Endothelial cell of umbilical vein (primary cell): Measurements from ENCODE around the gene MYOG. TPM values are rescaled to one million over a fixed set of nuclear protein-coding genes. Genes with fewer than 3 reads are reported as not detected.

Source experiments
- BruUV-seq: library from RNA; stranded (reverse); fragments of 400-500 nt; replicated peaks from 2 replicates; lab custom pipeline; 2021; lab: Mats Ljungman, UMichigan
- CTCF ChIA-PET: fragments of 300-600, 350-600 bp; sonication (Branson Sonifier 250); formaldehyde crosslinking; loops from one replicate; lab custom pipeline; 2021; ENCODE audit warnings: antibody characterized with exemption, inconsistent platforms; lab: Charles Lee
- POLR2A ChIA-PET: fragments of 300-600, 350-600 bp; sonication (Branson Sonifier 250); formaldehyde crosslinking; loops from one replicate; lab custom pipeline; 2021; ENCODE audit warnings: antibody characterized with exemption, inconsistent platforms; lab: Charles Lee
- DNase-seq: peaks from one replicate; pipeline ENCODE4 v3.0.0-alpha.2; 2011; ENCODE audit warnings: low read depth, low spot score
- FAIRE-seq: peaks from 2 replicates; lab custom pipeline; 2011; peaks lifted over from hg19 to GRCh38; lab: Jason Lieb, UNC
- H2AFZ ChIP-seq: 2 replicates; pipeline ENCODE4 v1.6.0; 2012; ENCODE audit warnings: low read depth, low read length, control low read depth, inconsistent platforms
- H3K27ac ChIP-seq: 2 replicates; pipeline ENCODE4 v1.5.1; 2011; ENCODE audit warnings: low read depth, mild to moderate bottlenecking, control low read depth, low read length, moderate library complexity; ENCODE audit not compliant: insufficient read depth
- H3K27me3 ChIP-seq, 2 experiments: 2 replicates each; pipeline versions ENCODE4 v1.6.0 to v1.6.1; 2011; ENCODE audit warnings: low read length in 2 of 2, mixed read lengths in 1 of 2; ENCODE audit not compliant: control insufficient read depth in 2 of 2, insufficient read depth in 2 of 2
- H3K36me3 ChIP-seq, 2 experiments: 2 replicates in 1 of 2; 3 replicates in 1 of 2; pipeline ENCODE4 v1.5.1; 2011; ENCODE audit warnings: low read length in 2 of 2, mild to moderate bottlenecking in 1 of 2, moderate library complexity in 1 of 2; ENCODE audit not compliant: control insufficient read depth in 2 of 2, insufficient read depth in 2 of 2; ENCODE audit errors: extremely low read depth in 1 of 2
- H3K4me1 ChIP-seq: 3 replicates; pipeline ENCODE4 v1.5.1; 2011; ENCODE audit warnings: mild to moderate bottlenecking, low read length; ENCODE audit not compliant: control insufficient read depth, insufficient read depth; ENCODE audit errors: extremely low read depth
- H3K4me2 ChIP-seq: 2 replicates; pipeline ENCODE4 v1.6.1; 2011; ENCODE audit warnings: low read length, control low read depth, mixed read lengths; ENCODE audit not compliant: insufficient read depth
- H3K4me3 ChIP-seq, 3 experiments: fragments of 200-600 bp in 1 of 3; sonication (generic), shearing (Covaris generic) in 1 of 3; replicated peaks in 1 of 3; 2 replicates each; pipeline ENCODE4 v1.5.1; 2011 to 2016; ENCODE audit warnings: control low read depth in 3 of 3, low read length in 3 of 3, mild to moderate bottlenecking in 2 of 3, inconsistent platforms in 1 of 3, low read depth in 1 of 3, moderate library complexity in 1 of 3; ENCODE audit not compliant: insufficient read depth in 1 of 3
- H3K79me2 ChIP-seq: 2 replicates; pipeline ENCODE4 v1.6.0; 2012; ENCODE audit warnings: low read length, inconsistent platforms; ENCODE audit not compliant: control insufficient read depth, insufficient read depth
- H3K9ac ChIP-seq: replicated peaks from 2 replicates; pipeline ENCODE3; 2011; ENCODE audit warnings: low read length, control low read depth; ENCODE audit not compliant: insufficient read depth; ENCODE audit errors: extremely low read depth
- H3K9me1 ChIP-seq: replicated peaks from 3 replicates; pipeline ENCODE4 v1.6.0; 2011; ENCODE audit warnings: mild to moderate bottlenecking, low read length; ENCODE audit not compliant: control insufficient read depth, insufficient read depth; ENCODE audit errors: extremely low read depth
- H3K9me3 ChIP-seq: replicated peaks from 2 replicates; pipeline ENCODE4 v1.5.1; 2012; ENCODE audit warnings: low read length, inconsistent platforms; ENCODE audit not compliant: control insufficient read depth, insufficient read depth
- H4K20me1 ChIP-seq: replicated peaks from 2 replicates; pipeline ENCODE3; 2011; ENCODE audit warnings: mild to moderate bottlenecking, low read length; ENCODE audit not compliant: control insufficient read depth, insufficient read depth; ENCODE audit errors: extremely low read depth
- CTCF ChIP-seq, 2 donors: IDR thresholded peaks; 1 replicate in 1 of 2; 2 replicates in 1 of 2; pipeline ENCODE4 v1.5.1; 2011; ENCODE audit warnings: low read length in 2 of 2, mild to moderate bottlenecking in 2 of 2, moderate library complexity in 2 of 2, control low read depth in 1 of 2, inconsistent platforms in 1 of 2, low read depth in 1 of 2; ENCODE audit not compliant: insufficient read depth in 1 of 2; ENCODE audit errors: extremely low read depth in 1 of 2
- EZH2 ChIP-seq: IDR thresholded peaks from 2 replicates; pipeline ENCODE4 v1.6.1; 2012; ENCODE audit warnings: borderline replicate concordance, low read depth, mild to moderate bottlenecking, moderate library complexity, low read length, inconsistent platforms; ENCODE audit not compliant: severe bottlenecking
- FOS ChIP-seq: IDR thresholded peaks from 2 replicates; pipeline ENCODE4 v1.6.1; 2011; ENCODE audit warnings: mild to moderate bottlenecking, low read length, moderate library complexity, borderline replicate concordance; ENCODE audit not compliant: insufficient read depth
- GATA2 ChIP-seq: IDR thresholded peaks from 2 replicates; pipeline ENCODE4 v1.7.0; 2011; ENCODE audit warnings: low read depth, mild to moderate bottlenecking, moderate library complexity, mixed read lengths, low read length; ENCODE audit not compliant: insufficient read length, insufficient read depth
- JUN ChIP-seq: IDR thresholded peaks from 2 replicates; pipeline ENCODE4 v1.6.1; 2011; ENCODE audit warnings: borderline replicate concordance, low read depth; ENCODE audit not compliant: insufficient read length, insufficient read depth
- MAX ChIP-seq: IDR thresholded peaks from 2 replicates; pipeline ENCODE4 v1.6.1; 2011; ENCODE audit not compliant: insufficient read depth, insufficient read length
- MYC ChIP-seq: IDR thresholded peaks from one replicate; pipeline ENCODE4 v1.6.1; 2011; ENCODE audit warnings: mild to moderate bottlenecking, low read depth, low read length
- POLR2A ChIP-seq: IDR thresholded peaks from 2 replicates; pipeline ENCODE4 v1.6.1; 2012; ENCODE audit warnings: low read depth, mild to moderate bottlenecking, control low read depth, low read length
- POLR2AphosphoS5 ChIP-seq: IDR thresholded peaks from 2 replicates; pipeline ENCODE4 v1.6.1; 2012; ENCODE audit warnings: low read depth, mild to moderate bottlenecking, control low read depth, low read length, moderate library complexity; ENCODE audit not compliant: insufficient read depth
- dilution Hi-C: fragments of 300-500 bp; cut with MboI; formaldehyde crosslinking; loops from one replicate; pipeline ENCODE4 v1.15.0; 2019; ENCODE audit warnings: low sequenced_read_pairs; ENCODE audit not compliant: extremely low pct_ligation_motif_present
- intact Hi-C: fragments of 100-400 bp; cut with micrococcal nuclease; formaldehyde crosslinking; loops from one replicate; pipeline ENCODE4 v1.10.0; 2022
- polyA plus RNA-seq, 4 experiments: library from polyadenylated mRNA; depleted of rRNA in 3 of 4; stranded (reverse) in 3 of 4; unstranded in 1 of 4; fragments of >200 nt; gene quantifications; 2 replicates each; pipeline versions ENCODE4 v1.2.1 to v1.2.3, GENCODE V29; 2011 to 2012; ENCODE audit warnings: missing spikeins in 1 of 4
- total RNA-seq: library from RNA; stranded (reverse); gene quantifications from 2 replicates; pipeline ENCODE4 v1.2.3, GENCODE V29; 2021

The MYOG gene
- total and polyA plus RNA-seq, 2 donors (not counting 3 experiments of a cell fraction or from before 2014, with no cell fraction given): not detected

GRCh38 chr1:203043830-203044545 is 41.8 kb downstream of the MYOG start:
- Histone ChIP-seq H3K9me1 (no peaks in the 10 kb centered on the region), H4K20me1 (no peaks in the 10 kb centered on the region), H3K27ac (no peak overlapping the region), H3K27me3 (peaks cover 0 to 2% of the 10 kb centered on the region in 2 experiments), H3K4me3 (no peak overlapping the region), H3K4me2 (no peak overlapping the region), H3K4me1 (no peaks in the 10 kb centered on the region), H3K9ac (no peak overlapping the region), H2AFZ (no peak overlapping the region), H3K36me3 (no peaks in the 10 kb centered on the region), H3K79me2 (no peaks in the 10 kb centered on the region), H3K9me3 (no peaks in the 10 kb centered on the region)
- intact Hi-C loops (no loop called here), dilution Hi-C loops (no loop called here)
- DNase-seq: no peak
- FAIRE-seq: no peak
- BruUV-seq: no TSS peak
- POLR2A ChIA-PET: no interaction called here
- no peak for TF ChIP-seq POLR2AphosphoS5
- TF ChIP-seq JUN: no peak
- no peak for TF ChIP-seq MYC
- no peak for TF ChIP-seq EZH2
- TF ChIP-seq POLR2A: no peak
- no peak for TF ChIP-seq GATA2
- no peak for TF ChIP-seq CTCF (IDR thresholded peaks at IDR 0.05; ENCODE audit: extremely low read depth in 1 of 2, insufficient read depth in 1 of 2, low read depth in 1 of 2, low read length in 2 of 2)
- TF ChIP-seq FOS: no peak
- no peak for TF ChIP-seq MAX
- CTCF ChIA-PET: interaction anchor here (1.6 to 7.3 kb wide), 4 partner anchors 74 to 225 kb away, joined by 3 to 363 read pairs (median 107); no protein-coding TSS in a partner anchor
